GM12878 (cell line): ENCODE measurements around the gene PDGFD. TPM values are rescaled to one million over a fixed set of nuclear protein-coding genes. Genes with fewer than 3 reads are reported as not detected.
A peak's percentile ranks its signal among the peaks of the same experiment; 100 is the strongest.

Source experiments
- BHLHE40 ChIP-seq, 2 experiments: fragments of 450-650 bp in 1 of 2; IDR thresholded peaks; 2 replicates each; pipeline ENCODE4 v1.6.1; 2011 to 2017; ENCODE audit warnings: low read depth in 2 of 2, borderline replicate concordance in 1 of 2, improper control_type of control experiment in 1 of 2, low read length in 1 of 2, mild to moderate bottlenecking in 1 of 2
- CBX3 ChIP-seq: fragments of 200-600 bp; sonication (generic); IDR thresholded peaks from 2 replicates; pipeline ENCODE4 v1.6.1; 2016; ENCODE audit warnings: low read depth, borderline replicate concordance
- CHD1 ChIP-seq: IDR thresholded peaks from 2 replicates; pipeline ENCODE4 v1.6.1; 2012; ENCODE audit warnings: low read depth, low read length, improper control_type of control experiment
- CHD2 ChIP-seq: IDR thresholded peaks from 2 replicates; pipeline ENCODE4 v1.6.1; 2011; ENCODE audit warnings: low read depth, low read length, improper control_type of control experiment, borderline replicate concordance
- ELK1 ChIP-seq: IDR thresholded peaks from 2 replicates; pipeline ENCODE4 v1.6.1; 2012; ENCODE audit warnings: low read depth, low read length, improper control_type of control experiment
- ETV6 ChIP-seq, 2 experiments: fragments of 450-650 bp in 1 of 2; IDR thresholded peaks in 1 of 2; conservative IDR thresholded peaks in 1 of 2; 2 replicates each; pipeline ENCODE4 v1.6.1; 2014; ENCODE audit warnings: antibody characterized with exemption in 1 of 2, borderline replicate concordance in 1 of 2, low read depth in 1 of 2, mild to moderate bottlenecking in 1 of 2, moderate library complexity in 1 of 2
- FOS ChIP-seq: IDR thresholded peaks from 3 replicates; pipeline ENCODE4 v1.6.1; 2011; ENCODE audit warnings: borderline replicate concordance; ENCODE audit not compliant: insufficient read length; ENCODE audit errors: extremely low read depth
- IKZF2 ChIP-seq, 2 experiments: fragments of 450-650 bp; IDR thresholded peaks; 2 replicates each; pipeline ENCODE4 v1.6.1; 2017; ENCODE audit warnings: mild to moderate bottlenecking in 2 of 2, moderate library complexity in 2 of 2
- JUND ChIP-seq: IDR thresholded peaks from 2 replicates; pipeline ENCODE4 v1.6.1; 2012; ENCODE audit warnings: low read depth, mild to moderate bottlenecking, low read length, improper control_type of control experiment, moderate library complexity
- KDM1A ChIP-seq: fragments of 200-600 bp; sonication (generic); IDR thresholded peaks from 2 replicates; pipeline ENCODE4 v1.6.1; 2016; ENCODE audit warnings: borderline replicate concordance
- MAX ChIP-seq: IDR thresholded peaks from 2 replicates; pipeline ENCODE4 v1.6.1; 2012; ENCODE audit warnings: low read depth, low read length, improper control_type of control experiment
- NFIC ChIP-seq: IDR thresholded peaks from 2 replicates; pipeline ENCODE4 v1.6.1; 2012; ENCODE audit warnings: low read depth, mild to moderate bottlenecking, inconsistent platforms, low read length, moderate library complexity
- POLR2AphosphoS5 ChIP-seq: IDR thresholded peaks from 2 replicates; pipeline ENCODE4 v1.6.1; 2011; ENCODE audit warnings: mild to moderate bottlenecking, low read length, inconsistent platforms
- PRDM15 ChIP-seq: fragments of 450-650 bp; formaldehyde crosslinking; IDR thresholded peaks from 2 replicates; pipeline ENCODE4 v1.4.0; 2020; ENCODE audit warnings: mild to moderate bottlenecking, moderate library complexity
- RBBP5 ChIP-seq: fragments of 200-600 bp; sonication (generic); conservative IDR thresholded peaks from 2 replicates; pipeline ENCODE4 v1.6.1; 2016
- RCOR1 ChIP-seq: conservative IDR thresholded peaks from 2 replicates; pipeline ENCODE4 v1.6.1; 2012; ENCODE audit warnings: low read depth, low read length, improper control_type of control experiment
- TAF1 ChIP-seq: IDR thresholded peaks from 2 replicates; pipeline ENCODE4 v1.6.1; 2011; ENCODE audit warnings: mild to moderate bottlenecking, low read depth, low read length, borderline replicate concordance
- TCF12 ChIP-seq: IDR thresholded peaks from 2 replicates; pipeline ENCODE4 v1.6.1; 2011; ENCODE audit warnings: low read depth, mild to moderate bottlenecking, low read length
- YBX1 ChIP-seq: fragments of 450-650 bp; IDR thresholded peaks from 2 replicates; pipeline ENCODE4 v1.6.1; 2016; ENCODE audit warnings: antibody characterized with exemption
- ZNF384 ChIP-seq: IDR thresholded peaks from 2 replicates; pipeline ENCODE4 v1.6.1; 2012; ENCODE audit warnings: low read depth, mild to moderate bottlenecking, low read length, improper control_type of control experiment, borderline replicate concordance
- polyA plus RNA-seq, 11 experiments: library from polyadenylated mRNA; depleted of rRNA in 4 of 11; unstranded in 6 of 11; stranded (reverse) in 5 of 11; fragments of >200 nt; fragmentation: Nextera tagmentation in 4 of 11; fragmentation: Illumina TruSeq in 1 of 11; extraction: Ambion mirVana in 4 of 11; extraction: Trizol in 1 of 11; gene quantifications; 1 replicate in 1 of 11; 2 replicates in 10 of 11; pipeline versions ENCODE4 v1.2.1 to v1.2.3, GENCODE V29; 2011 to 2016; ENCODE audit warnings: inconsistent platforms in 2 of 11, missing spikeins in 2 of 11, low read depth in 1 of 11
- total RNA-seq, 4 experiments: library from RNA; depleted of rRNA in 3 of 4; stranded (reverse); fragments of >200 nt in 3 of 4; fragmentation: Illumina TruSeq in 1 of 4; extraction: Trizol in 1 of 4; gene quantifications; 2 replicates each; pipeline versions ENCODE4 v1.2.1 to v1.2.3, GENCODE V29; 2013 to 2021
- TF ChIP-seq, protein P1 (sequence below): fragments of 450-650 bp; conservative IDR thresholded peaks from 2 replicates; pipeline ENCODE4 v1.6.1; 2017; ENCODE audit warnings: mild to moderate bottlenecking, moderate library complexity
- TF ChIP-seq, protein P2 (sequence below): IDR thresholded peaks from 2 replicates; pipeline ENCODE4 v1.6.1; 2012; ENCODE audit warnings: low read length, inconsistent platforms

Gene PDGFD
- total and polyA plus RNA-seq, 10 of the 15 experiments (the other 5 are each of a cell fraction or from before 2014, with no cell fraction given), result 0.05 to 0.13 TPM; not detected in 8

- TF ChIP-seq, protein P1, sequence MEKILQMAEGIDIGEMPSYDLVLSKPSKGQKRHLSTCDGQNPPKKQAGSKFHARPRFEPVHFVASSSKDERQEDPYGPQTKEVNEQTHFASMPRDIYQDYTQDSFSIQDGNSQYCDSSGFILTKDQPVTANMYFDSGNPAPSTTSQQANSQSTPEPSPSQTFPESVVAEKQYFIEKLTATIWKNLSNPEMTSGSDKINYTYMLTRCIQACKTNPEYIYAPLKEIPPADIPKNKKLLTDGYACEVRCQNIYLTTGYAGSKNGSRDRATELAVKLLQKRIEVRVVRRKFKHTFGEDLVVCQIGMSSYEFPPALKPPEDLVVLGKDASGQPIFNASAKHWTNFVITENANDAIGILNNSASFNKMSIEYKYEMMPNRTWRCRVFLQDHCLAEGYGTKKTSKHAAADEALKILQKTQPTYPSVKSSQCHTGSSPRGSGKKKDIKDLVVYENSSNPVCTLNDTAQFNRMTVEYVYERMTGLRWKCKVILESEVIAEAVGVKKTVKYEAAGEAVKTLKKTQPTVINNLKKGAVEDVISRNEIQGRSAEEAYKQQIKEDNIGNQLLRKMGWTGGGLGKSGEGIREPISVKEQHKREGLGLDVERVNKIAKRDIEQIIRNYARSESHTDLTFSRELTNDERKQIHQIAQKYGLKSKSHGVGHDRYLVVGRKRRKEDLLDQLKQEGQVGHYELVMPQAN, result no peak
- TF ChIP-seq, protein P2, sequence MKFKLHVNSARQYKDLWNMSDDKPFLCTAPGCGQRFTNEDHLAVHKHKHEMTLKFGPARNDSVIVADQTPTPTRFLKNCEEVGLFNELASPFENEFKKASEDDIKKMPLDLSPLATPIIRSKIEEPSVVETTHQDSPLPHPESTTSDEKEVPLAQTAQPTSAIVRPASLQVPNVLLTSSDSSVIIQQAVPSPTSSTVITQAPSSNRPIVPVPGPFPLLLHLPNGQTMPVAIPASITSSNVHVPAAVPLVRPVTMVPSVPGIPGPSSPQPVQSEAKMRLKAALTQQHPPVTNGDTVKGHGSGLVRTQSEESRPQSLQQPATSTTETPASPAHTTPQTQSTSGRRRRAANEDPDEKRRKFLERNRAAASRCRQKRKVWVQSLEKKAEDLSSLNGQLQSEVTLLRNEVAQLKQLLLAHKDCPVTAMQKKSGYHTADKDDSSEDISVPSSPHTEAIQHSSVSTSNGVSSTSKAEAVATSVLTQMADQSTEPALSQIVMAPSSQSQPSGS, result no peak
- TF ChIP-seq RBBP5 (no peak), ETV6 (conservative IDR thresholded peaks at IDR 0.05 in 1 of 2, IDR thresholded peaks at IDR 0.05 in 1 of 2; ENCODE audit: borderline replicate concordance in 1 of 2, low read depth in 1 of 2) (no peak), POLR2AphosphoS5 (no peak), NFIC (peak; percentile 66; the same call in 1 of the 2 replicates), TCF12 (peak; percentile 68), PRDM15 (CRISPR knock-in tag) (no peak), CBX3 (no peak), JUND (peak; percentile 13; the same call in 1 of the 2 replicates), CHD2 (peak; percentile 40; the same call in 1 of the 2 replicates), RCOR1 (peak; percentile 40; the same call in 1 of the 2 replicates), IKZF2 (IDR thresholded peaks at IDR 0.05) (peak; percentile 72 to 75; a peak in 3 of 4 replicates), YBX1 (no peak), MAX (no peak), KDM1A (no peak), TAF1 (no peak), CHD1 (no peak), ELK1 (no peak), ZNF384 (no peak), BHLHE40 (IDR thresholded peaks at IDR 0.05; ENCODE audit: borderline replicate concordance in 1 of 2, low read depth in 2 of 2, low read length in 1 of 2) (peak; percentile 40; a peak in 1 of 4 replicates), FOS (no peak)
Observed at GRCh38 chr11:103959279-103959942, 204.5 kb downstream of the PDGFD start (continued).
